H9 (cell line): ENCODE data around the gene FAM47C. TPM values are rescaled to one million over a fixed set of nuclear protein-coding genes. Genes with fewer than 3 reads are reported as not detected.
"Not testable (repeated sequence)": the region's sequence is repeated elsewhere in the genome, so short reads cannot be mapped to it uniquely, and the experiment has no call there.

Experiments
- DNase-seq: peaks from one replicate; pipeline ENCODE4 v3.0.0-alpha.2; 2017
- H2AFZ ChIP-seq: one replicate; pipeline ENCODE4 v1.6.1; 2013; ENCODE audit warnings: mild to moderate bottlenecking, low read length, control low read depth, moderate library complexity
- H2AK5ac ChIP-seq: 2 replicates; pipeline ENCODE4 v1.6.1; 2013; ENCODE audit warnings: low read length, control low read depth, mixed read lengths; ENCODE audit not compliant: insufficient read length
- H2BK120ac ChIP-seq: one replicate; pipeline ENCODE4 v1.6.1; 2013; ENCODE audit warnings: low read depth, mild to moderate bottlenecking, low read length, control low read depth, inconsistent platforms; ENCODE audit not compliant: poor library complexity, severe bottlenecking
- H2BK12ac ChIP-seq: 2 replicates; pipeline ENCODE4 v1.6.1; 2013; ENCODE audit warnings: low read length, control low read depth, mixed read lengths, low read depth; ENCODE audit not compliant: insufficient read length
- H2BK15ac ChIP-seq: 2 replicates; pipeline ENCODE4 v1.6.1; 2013; ENCODE audit warnings: low read depth, low read length, control low read depth
- H2BK20ac ChIP-seq: one replicate; pipeline ENCODE4 v1.6.1; 2013; ENCODE audit warnings: low read depth, mild to moderate bottlenecking, low read length, control low read depth, inconsistent platforms; ENCODE audit not compliant: poor library complexity, severe bottlenecking
- H2BK5ac ChIP-seq: 2 replicates; pipeline ENCODE4 v1.6.1; 2013; ENCODE audit warnings: low read length, control low read depth, mixed read lengths; ENCODE audit not compliant: insufficient read length
- H3K14ac ChIP-seq: 2 replicates; pipeline ENCODE4 v1.6.1; 2013; ENCODE audit warnings: low read length, control low read depth; ENCODE audit not compliant: insufficient read depth
- H3K18ac ChIP-seq: 2 replicates; pipeline ENCODE4 v1.6.1; 2013; ENCODE audit warnings: low read depth, mild to moderate bottlenecking, mixed read lengths, low read length, control low read depth; ENCODE audit not compliant: insufficient read length
- H3K23ac ChIP-seq: 2 replicates; pipeline ENCODE4 v1.6.1; 2013; ENCODE audit warnings: low read length, control low read depth, mixed read lengths, low read depth; ENCODE audit not compliant: insufficient read length
- H3K23me2 ChIP-seq: 2 replicates; pipeline ENCODE4 v1.6.1; 2013; ENCODE audit warnings: low read depth, mild to moderate bottlenecking, mixed read lengths, low read length, control low read depth; ENCODE audit not compliant: insufficient read length, poor library complexity, severe bottlenecking
- H3K27ac ChIP-seq: 2 replicates; pipeline ENCODE4 v1.5.1; 2013; ENCODE audit warnings: low read length, control low read depth, mixed read lengths, low read depth; ENCODE audit not compliant: insufficient read length
- H3K27me3 ChIP-seq: 2 replicates; pipeline ENCODE4 v1.6.1; 2013; ENCODE audit warnings: low read length, control low read depth, inconsistent platforms; ENCODE audit not compliant: insufficient read depth
- H3K4ac ChIP-seq: 2 replicates; pipeline ENCODE4 v1.6.1; 2013; ENCODE audit warnings: low read depth, mild to moderate bottlenecking, control low read depth, inconsistent platforms, low read length, moderate library complexity
- H3K4me1 ChIP-seq: 2 replicates; pipeline ENCODE4 v1.6.1; 2013; ENCODE audit warnings: low read length, control low read depth, inconsistent platforms; ENCODE audit not compliant: insufficient read depth
- H3K4me2 ChIP-seq: 2 replicates; pipeline ENCODE4 v1.6.1; 2013; ENCODE audit warnings: low read length, control low read depth, mixed read lengths; ENCODE audit not compliant: insufficient read length, insufficient read depth
- H3K56ac ChIP-seq: 2 replicates; pipeline ENCODE4 v1.6.1; 2013; ENCODE audit warnings: low read depth, mild to moderate bottlenecking, mixed read lengths, low read length, control low read depth; ENCODE audit not compliant: insufficient read length
- H3K79me1 ChIP-seq: 2 replicates; pipeline ENCODE4 v1.6.1; 2013; ENCODE audit warnings: low read depth, mild to moderate bottlenecking, moderate library complexity, low read length, control low read depth, inconsistent platforms; ENCODE audit not compliant: insufficient read depth, poor library complexity, severe bottlenecking
- H3K79me2 ChIP-seq: 2 replicates; pipeline ENCODE4 v1.6.1; 2013; ENCODE audit warnings: low read length, control low read depth, inconsistent platforms; ENCODE audit not compliant: insufficient read depth
- H3K9ac ChIP-seq: 2 replicates; pipeline ENCODE4 v1.6.1; 2013; ENCODE audit warnings: low read length, control low read depth, mixed read lengths; ENCODE audit not compliant: insufficient read length; ENCODE audit errors: extremely low read depth
- H3K9me3 ChIP-seq: one replicate; pipeline ENCODE4 v1.6.1; 2013; ENCODE audit warnings: low read depth, low read length, inconsistent platforms; ENCODE audit not compliant: control insufficient read depth
- H3T11ph ChIP-seq: one replicate; pipeline ENCODE4 v1.6.1; 2013; ENCODE audit warnings: mild to moderate bottlenecking, low read length, control low read depth, inconsistent platforms
- H4K20me1 ChIP-seq: one replicate; pipeline ENCODE4 v1.6.1; 2013; ENCODE audit not compliant: control insufficient read depth, insufficient read length, insufficient read depth
- H4K5ac ChIP-seq: 2 replicates; pipeline ENCODE4 v1.6.1; 2013; ENCODE audit warnings: low read depth, mild to moderate bottlenecking, mixed read lengths, low read length, control low read depth; ENCODE audit not compliant: insufficient read length
- H4K8ac ChIP-seq: replicated peaks from 2 replicates; pipeline ENCODE4 v1.6.1; 2013; ENCODE audit warnings: low read length, control low read depth, mixed read lengths, low read depth; ENCODE audit not compliant: insufficient read length
- H4K91ac ChIP-seq: 2 replicates; pipeline ENCODE4 v1.6.1; 2013; ENCODE audit warnings: low read depth, mild to moderate bottlenecking, moderate library complexity, mixed read lengths, low read length, control low read depth; ENCODE audit not compliant: insufficient read length
- H3K27ac Mint-ChIP-seq, 3 experiments: 2 replicates in 2 of 3; 3 replicates in 1 of 3; pipeline ENCODE4 v1.8.0; 2020 to 2021; ENCODE audit warnings: mixed read lengths in 3 of 3, mild to moderate bottlenecking in 1 of 3, moderate library complexity in 1 of 3
- H3K27me3 Mint-ChIP-seq: 2 replicates; pipeline ENCODE4 v1.8.0; 2021; ENCODE audit warnings: low read depth, mild to moderate bottlenecking, moderate library complexity, mixed read lengths
- H3K36me3 Mint-ChIP-seq, 3 experiments: 2 replicates in 2 of 3; 3 replicates in 1 of 3; pipeline ENCODE4 v1.8.0; 2020 to 2021; ENCODE audit warnings: low read depth in 3 of 3, mixed read lengths in 3 of 3; ENCODE audit not compliant: insufficient read depth in 1 of 3
- H3K4me1 Mint-ChIP-seq, 2 experiments: 2 replicates each; pipeline ENCODE4 v1.8.0; 2020; ENCODE audit warnings: mixed read lengths in 2 of 2
- H3K4me3 Mint-ChIP-seq, 2 experiments: 2 replicates in 1 of 2; 3 replicates in 1 of 2; pipeline ENCODE4 v1.8.0; 2020 to 2021; ENCODE audit warnings: mild to moderate bottlenecking in 2 of 2, mixed read lengths in 2 of 2, moderate library complexity in 1 of 2
- H3K9me3 Mint-ChIP-seq, 2 experiments: 2 replicates in 1 of 2; 3 replicates in 1 of 2; pipeline ENCODE4 v1.8.0; 2020; ENCODE audit warnings: mild to moderate bottlenecking in 2 of 2, mixed read lengths in 2 of 2, moderate library complexity in 1 of 2
- WGBS: extraction: QIAGEN DNeasy Blood & Tissue Kit; methylation state at CpG from one replicate; pipeline ENCODE4 v1.1.7; 2013; ENCODE audit warnings: missing lambda C conversion rate, low lambda C conversion rate, mixed read lengths; ENCODE audit not compliant: insufficient read length; ENCODE audit errors: extremely low coverage; 5-methylcytosine and 5-hydroxymethylcytosine counted together
- total RNA-seq: library from RNA; stranded (reverse); gene quantifications from 2 replicates; pipeline ENCODE4 v1.2.1, GENCODE V29; 2021

The FAM47C gene
- total RNA-seq, 1 experiment from 2014 or later = 0.07 TPM

DNA sequence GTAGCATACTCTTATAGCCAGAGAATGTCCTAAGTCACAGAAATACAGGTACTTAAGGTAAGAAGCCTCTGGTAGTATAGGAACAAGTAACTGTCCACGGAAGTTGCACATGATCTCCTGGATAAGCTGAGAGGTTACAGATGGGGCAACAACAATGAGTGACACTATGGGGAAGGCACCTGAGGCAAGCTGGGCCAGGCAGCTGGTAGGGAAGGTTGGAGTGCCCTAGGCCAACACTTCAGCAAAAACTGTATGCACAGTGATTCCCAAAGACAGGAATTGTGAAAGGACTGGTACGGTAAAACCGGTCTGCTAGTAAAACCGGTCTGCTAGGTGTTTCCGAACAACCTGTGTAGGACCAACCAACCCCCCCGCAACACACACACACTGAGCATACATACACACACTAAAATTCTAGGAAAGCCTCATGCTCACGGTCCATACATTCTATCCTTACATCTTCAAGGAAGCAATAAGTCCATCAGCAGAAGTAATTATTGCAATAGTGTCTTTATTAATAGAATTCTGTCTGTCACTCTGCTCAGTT lies 28.6 kb downstream of the FAM47C start:
- H3K27me3 ChIP-seq, H3K27ac ChIP-seq, H3K14ac ChIP-seq, H3K27me3 Mint-ChIP-seq, H2BK20ac ChIP-seq, H3K23me2 ChIP-seq, H3K9ac ChIP-seq, H2AK5ac ChIP-seq, H3K27ac Mint-ChIP-seq, H4K8ac ChIP-seq, DNase-seq, H3K23ac ChIP-seq, H4K91ac ChIP-seq, H3K4me2 ChIP-seq, H3K9me3 ChIP-seq, H3T11ph ChIP-seq, H2BK120ac ChIP-seq, H3K79me1 ChIP-seq, H2BK5ac ChIP-seq, H4K20me1 ChIP-seq, H3K4me3 Mint-ChIP-seq, H3K4me1 ChIP-seq, H4K5ac ChIP-seq, H3K18ac ChIP-seq, H2BK12ac ChIP-seq, H3K79me2 ChIP-seq, H3K4ac ChIP-seq, H3K4me1 Mint-ChIP-seq, H3K56ac ChIP-seq, H3K36me3 Mint-ChIP-seq, H2AFZ ChIP-seq, H2BK15ac ChIP-seq: not testable (repeated sequence)
- H3K9me3 Mint-ChIP-seq = peaks cover 12 to 19% of the 10 kb centered on the region in 2 experiments; a peak in 4 of 5 replicates
- WGBS = no CpG with 5 or more reads among the region's 7 CpGs

DNA sequence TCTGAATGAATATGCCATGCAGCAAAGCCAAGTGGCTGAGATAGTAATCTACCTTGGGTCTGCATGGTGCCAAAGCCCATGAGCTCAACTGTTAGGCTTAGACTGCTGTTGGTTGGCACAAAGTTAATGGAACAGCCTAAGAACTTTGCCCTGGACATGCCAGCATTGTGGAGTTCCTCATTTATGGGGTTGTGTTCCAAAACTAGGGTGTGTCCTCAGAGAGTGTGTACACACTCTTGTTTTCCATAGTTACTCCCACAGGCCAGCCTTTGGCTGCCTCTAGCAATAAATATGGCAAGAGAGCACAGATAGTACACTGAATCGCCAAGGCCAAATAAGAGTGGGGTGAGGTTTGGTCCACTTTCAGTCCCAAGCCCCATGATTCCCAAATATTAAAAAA lies 30.6 kb downstream of the FAM47C start:
- not testable (repeated sequence) for H2AFZ ChIP-seq, H3K27me3 Mint-ChIP-seq, H3K27me3 ChIP-seq, H3K79me2 ChIP-seq, H2BK5ac ChIP-seq, H2BK12ac ChIP-seq, H3K56ac ChIP-seq, H4K5ac ChIP-seq, H2AK5ac ChIP-seq, H3K9me3 ChIP-seq, H4K8ac ChIP-seq, H3K36me3 Mint-ChIP-seq, H4K20me1 ChIP-seq, H2BK20ac ChIP-seq, H2BK120ac ChIP-seq, H3K27ac ChIP-seq, H3K23me2 ChIP-seq, H3K4me1 Mint-ChIP-seq, H3K4me3 Mint-ChIP-seq, H3K9ac ChIP-seq, H3K4ac ChIP-seq, H4K91ac ChIP-seq, H3K14ac ChIP-seq, H3K4me2 ChIP-seq, H3K27ac Mint-ChIP-seq, DNase-seq, H2BK15ac ChIP-seq, H3K79me1 ChIP-seq, H3K18ac ChIP-seq, H3T11ph ChIP-seq, H3K23ac ChIP-seq, H3K4me1 ChIP-seq
- H3K9me3 Mint-ChIP-seq = peaks cover 27 to 28% of the 10 kb centered on the region in 2 experiments
- no CpG with 5 or more reads among the region's 1 CpG for WGBS
